Measurements from ENCODE around the gene RAB40B. TPM values are rescaled to one million over a fixed set of nuclear protein-coding genes. Genes with fewer than 3 reads are reported as not detected.

Gene RAB40B
- total and polyA plus RNA-seq, 4 donors: 2.9 to 12.1 (median 10.5) TPM

DNA sequence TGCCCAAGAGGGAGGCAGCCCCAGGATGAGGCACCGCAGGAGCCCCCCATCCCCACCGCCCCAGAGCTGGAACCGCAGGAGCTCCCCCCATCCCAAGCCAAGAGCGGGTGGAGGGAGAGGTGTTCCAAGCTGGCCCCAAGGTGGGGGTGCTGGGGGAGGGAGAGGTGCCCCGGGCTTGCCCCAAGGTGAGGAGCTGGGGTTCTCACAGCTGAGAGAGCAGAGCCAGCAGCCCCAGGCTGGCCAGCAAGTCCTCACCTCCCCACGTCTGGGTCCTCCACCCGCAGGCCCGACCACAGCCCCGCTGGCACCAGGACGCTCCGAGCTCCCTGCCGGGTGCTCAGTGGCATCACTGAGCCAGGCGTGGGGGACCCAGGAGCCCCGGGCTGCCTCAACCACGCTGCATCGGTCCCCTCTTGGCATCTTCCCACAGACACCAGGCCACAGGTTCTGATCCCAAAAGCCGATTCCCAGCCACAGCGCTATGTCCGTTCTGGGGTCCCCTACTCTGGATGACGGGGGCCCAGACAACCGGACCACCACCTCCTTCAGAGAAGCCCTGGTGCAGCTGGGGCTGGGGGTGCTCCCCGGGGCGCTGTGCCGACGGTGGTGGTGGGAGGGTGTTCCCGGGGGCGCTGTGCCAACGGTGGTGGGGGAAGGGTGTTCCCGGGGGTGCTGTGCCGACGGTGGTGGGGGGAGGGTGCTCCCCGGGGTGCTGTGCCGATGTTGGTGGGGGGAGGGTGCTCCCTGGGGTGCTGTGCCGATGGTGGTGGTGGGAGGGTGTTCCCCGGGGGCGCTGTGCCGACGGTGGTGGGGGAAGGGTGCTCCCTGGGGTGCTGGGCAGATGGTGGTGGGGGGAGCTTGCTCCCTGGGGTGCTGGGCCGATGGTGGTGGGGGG, 34.9 kb downstream of the RAB40B start:
- H3K4me3 ChIP-seq (ENCODE audit: low read depth in 1 of 3, low read length in 3 of 3): no peak overlapping the region
- H3K27me3 ChIP-seq (ENCODE audit: control insufficient read depth in 4 of 4, insufficient read depth in 4 of 4, low read length in 3 of 4): no peaks in the 10 kb centered on the region
- DNase-seq (ENCODE audit: low spot score): no peak
- H3K27ac ChIP-seq (ENCODE audit: low read depth in 1 of 2, low read length in 2 of 2): no peak overlapping the region
- TF ChIP-seq RAD21 (IDR thresholded peaks at IDR 0.05) (no peak), HNF4G (IDR thresholded peaks at IDR 0.05) (no peak), FOXA1 (IDR thresholded peaks at IDR 0.05) (no peak), JUND (IDR thresholded peaks at IDR 0.05) (no peak), NR2F2 (IDR thresholded peaks at IDR 0.05) (no peak)
- TF ChIP-seq, protein P1, sequence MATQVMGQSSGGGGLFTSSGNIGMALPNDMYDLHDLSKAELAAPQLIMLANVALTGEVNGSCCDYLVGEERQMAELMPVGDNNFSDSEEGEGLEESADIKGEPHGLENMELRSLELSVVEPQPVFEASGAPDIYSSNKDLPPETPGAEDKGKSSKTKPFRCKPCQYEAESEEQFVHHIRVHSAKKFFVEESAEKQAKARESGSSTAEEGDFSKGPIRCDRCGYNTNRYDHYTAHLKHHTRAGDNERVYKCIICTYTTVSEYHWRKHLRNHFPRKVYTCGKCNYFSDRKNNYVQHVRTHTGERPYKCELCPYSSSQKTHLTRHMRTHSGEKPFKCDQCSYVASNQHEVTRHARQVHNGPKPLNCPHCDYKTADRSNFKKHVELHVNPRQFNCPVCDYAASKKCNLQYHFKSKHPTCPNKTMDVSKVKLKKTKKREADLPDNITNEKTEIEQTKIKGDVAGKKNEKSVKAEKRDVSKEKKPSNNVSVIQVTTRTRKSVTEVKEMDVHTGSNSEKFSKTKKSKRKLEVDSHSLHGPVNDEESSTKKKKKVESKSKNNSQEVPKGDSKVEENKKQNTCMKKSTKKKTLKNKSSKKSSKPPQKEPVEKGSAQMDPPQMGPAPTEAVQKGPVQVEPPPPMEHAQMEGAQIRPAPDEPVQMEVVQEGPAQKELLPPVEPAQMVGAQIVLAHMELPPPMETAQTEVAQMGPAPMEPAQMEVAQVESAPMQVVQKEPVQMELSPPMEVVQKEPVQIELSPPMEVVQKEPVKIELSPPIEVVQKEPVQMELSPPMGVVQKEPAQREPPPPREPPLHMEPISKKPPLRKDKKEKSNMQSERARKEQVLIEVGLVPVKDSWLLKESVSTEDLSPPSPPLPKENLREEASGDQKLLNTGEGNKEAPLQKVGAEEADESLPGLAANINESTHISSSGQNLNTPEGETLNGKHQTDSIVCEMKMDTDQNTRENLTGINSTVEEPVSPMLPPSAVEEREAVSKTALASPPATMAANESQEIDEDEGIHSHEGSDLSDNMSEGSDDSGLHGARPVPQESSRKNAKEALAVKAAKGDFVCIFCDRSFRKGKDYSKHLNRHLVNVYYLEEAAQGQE (IDR thresholded peaks at IDR 0.05): no peak
- WGBS: 94% methylated on average over 39 of the region's 39 CpGs
- peaks cover 0 to 4% (median under 1%) of the 10 kb centered on the region in 4 donors for H3K4me1 ChIP-seq (ENCODE audit: control insufficient read depth in 4 of 4, insufficient read depth in 4 of 4, low read length in 3 of 4)
- H3K36me3 ChIP-seq (ENCODE audit: control insufficient read depth in 4 of 4, insufficient read depth in 3 of 4, low read depth in 1 of 4, low read length in 3 of 4): peaks cover 0 to 14% (median 5%) of the 10 kb centered on the region in 4 donors
- H3K9ac ChIP-seq (ENCODE audit: low read depth in 1 of 2, low read length in 2 of 2): no peak overlapping the region
- H3K9me3 ChIP-seq (ENCODE audit: control insufficient read depth in 4 of 4, low read length in 3 of 4): no peaks in the 10 kb centered on the region

DNA sequence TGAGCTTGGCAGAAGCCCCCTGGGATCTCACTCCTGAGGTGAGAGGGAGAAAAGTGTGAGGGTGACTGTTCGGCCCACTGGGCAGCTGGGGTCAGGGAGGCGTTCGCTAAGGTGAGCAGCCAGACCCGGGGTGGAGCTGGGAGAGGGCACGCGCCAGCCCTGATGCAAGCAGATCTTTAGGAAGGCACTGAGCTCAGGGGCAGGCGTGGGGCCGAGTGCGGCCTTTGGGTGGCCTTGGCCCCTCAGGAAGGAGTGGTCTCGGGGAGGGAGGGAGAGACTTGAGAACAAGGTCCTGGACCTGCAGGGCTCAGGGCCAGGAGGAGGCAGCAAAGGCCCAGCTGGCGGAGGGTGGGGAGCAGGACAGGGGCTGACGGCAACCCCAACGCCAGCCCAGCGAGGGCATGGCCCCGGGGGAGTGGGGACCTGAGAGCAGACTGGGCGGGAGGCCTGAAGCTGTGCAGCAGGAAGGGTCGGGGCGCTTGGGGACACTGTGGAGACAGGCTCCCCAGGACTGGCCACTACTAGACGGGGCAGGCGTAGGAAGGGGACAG, 35.7 kb downstream of the RAB40B start:
- H3K4me1 ChIP-seq (ENCODE audit: control insufficient read depth in 4 of 4, insufficient read depth in 4 of 4, low read length in 3 of 4): no peaks in the 10 kb centered on the region
- H3K36me3 ChIP-seq (ENCODE audit: control insufficient read depth in 4 of 4, insufficient read depth in 3 of 4, low read depth in 1 of 4, low read length in 3 of 4): peaks cover 0 to 19% (median 6%) of the 10 kb centered on the region in 4 donors
- H3K27me3 ChIP-seq (ENCODE audit: control insufficient read depth in 4 of 4, insufficient read depth in 4 of 4, low read length in 3 of 4): no peaks in the 10 kb centered on the region
- DNase-seq (ENCODE audit: low spot score): no peak
- H3K4me3 ChIP-seq (ENCODE audit: low read depth in 1 of 3, low read length in 3 of 3): no peak overlapping the region
- no peaks in the 10 kb centered on the region for H3K9me3 ChIP-seq (ENCODE audit: control insufficient read depth in 4 of 4, low read length in 3 of 4)
- TF ChIP-seq JUND (IDR thresholded peaks at IDR 0.05) (no peak), HNF4A (conservative IDR thresholded peaks at IDR 0.05) (no peak), FOXA2 (IDR thresholded peaks at IDR 0.05) (no peak), SP1 (IDR thresholded peaks at IDR 0.05) (no peak), EGR1 (IDR thresholded peaks at IDR 0.05; ENCODE audit: low read depth in 2 of 2) (no peak), FOXA1 (IDR thresholded peaks at IDR 0.05) (no peak), TAF1 (conservative IDR thresholded peaks at IDR 0.05) (no peak), HNF4G (IDR thresholded peaks at IDR 0.05) (no peak), YY1 (IDR thresholded peaks at IDR 0.05) (no peak), RAD21 (IDR thresholded peaks at IDR 0.05) (no peak), NR2F2 (IDR thresholded peaks at IDR 0.05) (no peak), GABPA (IDR thresholded peaks at IDR 0.05 in 1 of 2, conservative IDR thresholded peaks at IDR 0.05 in 1 of 2) (no peak), RXRA (IDR thresholded peaks at IDR 0.05) (no peak)
- TF ChIP-seq, protein P2, sequence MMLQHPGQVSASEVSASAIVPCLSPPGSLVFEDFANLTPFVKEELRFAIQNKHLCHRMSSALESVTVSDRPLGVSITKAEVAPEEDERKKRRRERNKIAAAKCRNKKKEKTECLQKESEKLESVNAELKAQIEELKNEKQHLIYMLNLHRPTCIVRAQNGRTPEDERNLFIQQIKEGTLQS (IDR thresholded peaks at IDR 0.05): no peak
- TF ChIP-seq, protein P3, sequence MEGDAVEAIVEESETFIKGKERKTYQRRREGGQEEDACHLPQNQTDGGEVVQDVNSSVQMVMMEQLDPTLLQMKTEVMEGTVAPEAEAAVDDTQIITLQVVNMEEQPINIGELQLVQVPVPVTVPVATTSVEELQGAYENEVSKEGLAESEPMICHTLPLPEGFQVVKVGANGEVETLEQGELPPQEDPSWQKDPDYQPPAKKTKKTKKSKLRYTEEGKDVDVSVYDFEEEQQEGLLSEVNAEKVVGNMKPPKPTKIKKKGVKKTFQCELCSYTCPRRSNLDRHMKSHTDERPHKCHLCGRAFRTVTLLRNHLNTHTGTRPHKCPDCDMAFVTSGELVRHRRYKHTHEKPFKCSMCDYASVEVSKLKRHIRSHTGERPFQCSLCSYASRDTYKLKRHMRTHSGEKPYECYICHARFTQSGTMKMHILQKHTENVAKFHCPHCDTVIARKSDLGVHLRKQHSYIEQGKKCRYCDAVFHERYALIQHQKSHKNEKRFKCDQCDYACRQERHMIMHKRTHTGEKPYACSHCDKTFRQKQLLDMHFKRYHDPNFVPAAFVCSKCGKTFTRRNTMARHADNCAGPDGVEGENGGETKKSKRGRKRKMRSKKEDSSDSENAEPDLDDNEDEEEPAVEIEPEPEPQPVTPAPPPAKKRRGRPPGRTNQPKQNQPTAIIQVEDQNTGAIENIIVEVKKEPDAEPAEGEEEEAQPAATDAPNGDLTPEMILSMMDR (IDR thresholded peaks at IDR 0.05; ENCODE audit: low read depth, low read length, missing input control): no peak
- TF ChIP-seq, protein P4, sequence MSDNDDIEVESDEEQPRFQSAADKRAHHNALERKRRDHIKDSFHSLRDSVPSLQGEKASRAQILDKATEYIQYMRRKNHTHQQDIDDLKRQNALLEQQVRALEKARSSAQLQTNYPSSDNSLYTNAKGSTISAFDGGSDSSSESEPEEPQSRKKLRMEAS (IDR thresholded peaks at IDR 0.05): no peak
- TF ChIP-seq, protein P1 (IDR thresholded peaks at IDR 0.05): no peak
- TF ChIP-seq, protein P5, sequence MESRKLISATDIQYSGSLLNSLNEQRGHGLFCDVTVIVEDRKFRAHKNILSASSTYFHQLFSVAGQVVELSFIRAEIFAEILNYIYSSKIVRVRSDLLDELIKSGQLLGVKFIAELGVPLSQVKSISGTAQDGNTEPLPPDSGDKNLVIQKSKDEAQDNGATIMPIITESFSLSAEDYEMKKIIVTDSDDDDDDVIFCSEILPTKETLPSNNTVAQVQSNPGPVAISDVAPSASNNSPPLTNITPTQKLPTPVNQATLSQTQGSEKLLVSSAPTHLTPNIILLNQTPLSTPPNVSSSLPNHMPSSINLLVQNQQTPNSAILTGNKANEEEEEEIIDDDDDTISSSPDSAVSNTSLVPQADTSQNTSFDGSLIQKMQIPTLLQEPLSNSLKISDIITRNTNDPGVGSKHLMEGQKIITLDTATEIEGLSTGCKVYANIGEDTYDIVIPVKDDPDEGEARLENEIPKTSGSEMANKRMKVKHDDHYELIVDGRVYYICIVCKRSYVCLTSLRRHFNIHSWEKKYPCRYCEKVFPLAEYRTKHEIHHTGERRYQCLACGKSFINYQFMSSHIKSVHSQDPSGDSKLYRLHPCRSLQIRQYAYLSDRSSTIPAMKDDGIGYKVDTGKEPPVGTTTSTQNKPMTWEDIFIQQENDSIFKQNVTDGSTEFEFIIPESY (IDR thresholded peaks at IDR 0.05): no peak
- no peak overlapping the region for H3K9ac ChIP-seq (ENCODE audit: low read depth in 1 of 2, low read length in 2 of 2)
- no peak overlapping the region for H3K27ac ChIP-seq (ENCODE audit: low read depth in 1 of 2, low read length in 2 of 2)
- WGBS: 95% methylated on average over 20 of the region's 20 CpGs

Data from liver (tissue), 9 donors.